Muscle layer of duodenum (tissue), 2 donors: Measurements from ENCODE around the gene GLB1L2.
"Not testable (repeated sequence)": the region's sequence is repeated elsewhere in the genome, so short reads cannot be mapped to it uniquely, and the experiment has no call there.

Experiments used
- H3K27ac ChIP-seq: one replicate; pipeline ENCODE4 v1.7.0; 2013; ENCODE audit warnings: mild to moderate bottlenecking, low read length
- H3K27me3 ChIP-seq: one replicate; pipeline ENCODE4 v1.7.0; 2013; ENCODE audit warnings: low read depth, mild to moderate bottlenecking, control low read depth, low read length
- H3K36me3 ChIP-seq, 2 donors: one replicate each; pipeline ENCODE4 v1.7.0; 2013; ENCODE audit warnings: low read length in 2 of 2, control low read depth in 1 of 2, mild to moderate bottlenecking in 1 of 2; ENCODE audit not compliant: insufficient read depth in 2 of 2, control insufficient read depth in 1 of 2
- H3K4me1 ChIP-seq, 2 donors: one replicate each; pipeline ENCODE4 v1.7.0; 2013; ENCODE audit warnings: low read length in 2 of 2, mild to moderate bottlenecking in 2 of 2, control low read depth in 1 of 2, moderate library complexity in 1 of 2; ENCODE audit not compliant: insufficient read depth in 2 of 2, control insufficient read depth in 1 of 2
- H3K4me3 ChIP-seq, 2 donors: one replicate each; pipeline ENCODE4 v1.7.0; 2013; ENCODE audit warnings: low read length in 2 of 2, low read depth in 1 of 2, mild to moderate bottlenecking in 1 of 2
- H3K9me3 ChIP-seq, 2 donors: one replicate each; pipeline ENCODE4 v1.7.0; 2013; ENCODE audit warnings: low read length in 2 of 2, control low read depth in 1 of 2, mild to moderate bottlenecking in 1 of 2; ENCODE audit not compliant: control insufficient read depth in 1 of 2
- donor health status: healthy.

Gene GLB1L2

GRCh38 chr11:134293119-134294113 lies 38.4 kb upstream of the GLB1L2 start:
- no peaks in the 10 kb centered on the region for H3K27me3 ChIP-seq
- H3K4me1 ChIP-seq, result no peaks in the 10 kb centered on the region
- H3K27ac ChIP-seq, result no peak overlapping the region
- H3K9me3 ChIP-seq, result no peaks in the 10 kb centered on the region
- H3K36me3 ChIP-seq, result no peaks in the 10 kb centered on the region
- no peak overlapping the region for H3K4me3 ChIP-seq

GRCh38 chr11:134294664-134295063 lies 37.1 kb upstream of the GLB1L2 start:
- Histone ChIP-seq H3K4me1 (no peaks in the 10 kb centered on the region), H3K9me3 (no peaks in the 10 kb centered on the region), H3K4me3 (no peak overlapping the region), H3K36me3 (no peaks in the 10 kb centered on the region), H3K27ac (no peak overlapping the region), H3K27me3 (no peaks in the 10 kb centered on the region)

GRCh38 chr11:134312223-134312622 lies 19.6 kb upstream of the GLB1L2 start:
- no peak overlapping the region for H3K27ac ChIP-seq
- no peaks in the 10 kb centered on the region for H3K27me3 ChIP-seq
- peaks cover 3 to 8% of the 10 kb centered on the region in 2 donors for H3K9me3 ChIP-seq
- H3K4me1 ChIP-seq, result no peaks in the 10 kb centered on the region
- H3K36me3 ChIP-seq, result no peaks in the 10 kb centered on the region
- no peak overlapping the region for H3K4me3 ChIP-seq

- no peaks in the 10 kb centered on the region for H3K36me3 ChIP-seq
- no peaks in the 10 kb centered on the region for H3K4me1 ChIP-seq
- no peak overlapping the region for H3K27ac ChIP-seq
- no peak overlapping the region for H3K4me3 ChIP-seq
- peaks cover 4 to 11% of the 10 kb centered on the region in 2 donors for H3K9me3 ChIP-seq
- no peaks in the 10 kb centered on the region for H3K27me3 ChIP-seq
These were observed 19.0 kb upstream of the GLB1L2 start for GRCh38 chr11:134312807-134313206.

DNA sequence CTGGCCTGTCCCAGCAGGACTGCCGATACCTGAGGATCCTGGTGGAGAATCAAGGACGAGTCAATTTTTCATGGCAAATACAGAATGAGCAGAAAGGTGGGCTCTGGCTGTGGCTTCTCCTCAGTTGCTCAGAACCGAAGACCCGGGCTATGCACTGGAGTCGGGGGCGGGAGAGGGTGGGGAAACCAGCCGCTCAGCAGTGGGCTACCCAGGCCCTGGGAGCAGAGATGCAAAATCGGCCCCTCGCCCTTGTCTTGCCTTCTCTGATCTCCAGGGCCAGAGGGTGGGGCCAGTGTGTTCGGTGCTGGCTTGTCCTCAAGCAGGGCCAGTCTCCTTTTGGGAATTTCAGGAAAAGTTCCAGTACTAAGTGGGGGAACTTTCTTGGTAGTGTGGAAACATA lies 18.4 kb upstream of the GLB1L2 start:
- H3K4me1 ChIP-seq, result no peaks in the 10 kb centered on the region
- no peaks in the 10 kb centered on the region for H3K27me3 ChIP-seq
- H3K9me3 ChIP-seq, result peaks cover 4 to 11% of the 10 kb centered on the region in 2 donors
- H3K4me3 ChIP-seq, result no peak overlapping the region
- H3K36me3 ChIP-seq, result no peaks in the 10 kb centered on the region
- H3K27ac ChIP-seq, result no peak overlapping the region

- Histone ChIP-seq H3K4me3 (no peak overlapping the region), H3K36me3 (no peaks in the 10 kb centered on the region), H3K9me3 (peaks cover 4 to 11% of the 10 kb centered on the region in 2 donors), H3K27me3 (no peaks in the 10 kb centered on the region), H3K4me1 (no peaks in the 10 kb centered on the region), H3K27ac (no peak overlapping the region)
These were observed 17.8 kb upstream of the GLB1L2 start for GRCh38 chr11:134313821-134314607.

DNA sequence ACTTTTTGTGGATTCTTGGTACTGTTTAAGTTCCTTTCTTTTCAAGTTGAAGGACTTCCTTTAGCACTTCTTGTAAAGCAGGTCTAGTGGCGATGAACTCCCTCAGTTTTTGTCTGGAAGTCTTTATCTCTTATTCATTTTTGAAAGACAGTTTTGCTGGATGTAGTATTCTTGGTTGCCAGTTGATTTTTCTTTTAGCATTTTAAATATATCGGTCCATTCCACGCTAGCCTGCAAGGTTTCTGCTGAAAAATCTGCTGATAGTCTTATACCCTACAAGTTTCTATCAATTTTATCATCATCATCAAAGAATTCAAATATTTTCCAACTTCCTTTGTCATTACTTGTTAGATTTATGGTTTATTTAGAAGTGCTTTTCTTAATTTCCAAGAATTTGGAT lies 14.7 kb upstream of the GLB1L2 start:
- Histone ChIP-seq H3K27ac (no peak overlapping the region), H3K9me3 (peaks cover 4 to 20% of the 10 kb centered on the region in 2 donors), H3K4me1 (no peaks in the 10 kb centered on the region), H3K36me3 (no peaks in the 10 kb centered on the region), H3K4me3 (no peak overlapping the region), H3K27me3 (no peaks in the 10 kb centered on the region)

DNA sequence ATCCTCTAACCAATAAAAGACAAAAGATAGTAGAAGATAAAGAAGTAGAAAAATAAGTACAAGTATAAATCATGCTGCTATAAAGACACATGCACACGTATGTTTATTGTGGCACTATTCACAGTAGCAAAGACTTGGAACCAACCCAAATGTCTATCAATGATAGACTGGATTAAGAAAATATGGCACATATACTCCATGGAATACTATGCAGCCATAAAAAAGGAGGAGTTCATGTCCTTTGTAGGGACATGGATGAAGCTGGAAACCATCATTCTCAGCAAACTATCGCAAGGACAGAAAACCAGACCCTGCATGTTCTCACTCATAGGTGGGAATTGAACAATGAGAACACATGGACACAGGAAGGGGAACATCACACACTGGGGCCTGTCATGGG lies 10.4 kb upstream of the GLB1L2 start:
- H3K27me3 ChIP-seq, H3K27ac ChIP-seq, H3K4me1 ChIP-seq, H3K36me3 ChIP-seq, H3K4me3 ChIP-seq: not testable (repeated sequence)
- peaks cover 4 to 24% of the 10 kb centered on the region in 2 donors for H3K9me3 ChIP-seq

- Histone ChIP-seq H3K27ac (no peak overlapping the region), H3K4me3 (no peak overlapping the region), H3K4me1 (no peaks in the 10 kb centered on the region), H3K9me3 (peaks cover 0 to 14% of the 10 kb centered on the region in 2 donors), H3K27me3 (no peaks in the 10 kb centered on the region), H3K36me3 (no peaks in the 10 kb centered on the region)
These were observed 9.2 kb upstream of the GLB1L2 start for GRCh38 chr11:134322553-134322952.

DNA sequence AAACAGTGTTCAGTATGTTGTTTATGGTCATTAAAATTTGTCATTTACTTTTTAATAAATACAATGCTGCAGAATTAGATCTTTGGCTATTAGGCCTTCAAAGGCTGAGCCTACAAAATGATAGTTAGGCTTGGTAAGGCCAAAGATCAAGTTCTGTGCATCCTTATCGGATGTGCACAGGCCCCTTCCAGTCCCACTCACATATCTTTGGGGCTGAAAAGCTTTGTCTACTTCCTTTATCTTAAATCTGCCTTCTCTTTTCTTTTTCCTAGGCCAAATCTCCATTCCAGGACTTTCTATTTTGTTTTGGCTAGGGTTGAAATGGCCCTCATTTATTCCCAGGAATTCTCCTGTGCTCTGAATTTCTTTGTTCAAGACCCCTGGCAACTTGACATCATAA lies 3.4 kb upstream of the GLB1L2 start:
- no peaks in the 10 kb centered on the region for H3K27me3 ChIP-seq

DNA sequence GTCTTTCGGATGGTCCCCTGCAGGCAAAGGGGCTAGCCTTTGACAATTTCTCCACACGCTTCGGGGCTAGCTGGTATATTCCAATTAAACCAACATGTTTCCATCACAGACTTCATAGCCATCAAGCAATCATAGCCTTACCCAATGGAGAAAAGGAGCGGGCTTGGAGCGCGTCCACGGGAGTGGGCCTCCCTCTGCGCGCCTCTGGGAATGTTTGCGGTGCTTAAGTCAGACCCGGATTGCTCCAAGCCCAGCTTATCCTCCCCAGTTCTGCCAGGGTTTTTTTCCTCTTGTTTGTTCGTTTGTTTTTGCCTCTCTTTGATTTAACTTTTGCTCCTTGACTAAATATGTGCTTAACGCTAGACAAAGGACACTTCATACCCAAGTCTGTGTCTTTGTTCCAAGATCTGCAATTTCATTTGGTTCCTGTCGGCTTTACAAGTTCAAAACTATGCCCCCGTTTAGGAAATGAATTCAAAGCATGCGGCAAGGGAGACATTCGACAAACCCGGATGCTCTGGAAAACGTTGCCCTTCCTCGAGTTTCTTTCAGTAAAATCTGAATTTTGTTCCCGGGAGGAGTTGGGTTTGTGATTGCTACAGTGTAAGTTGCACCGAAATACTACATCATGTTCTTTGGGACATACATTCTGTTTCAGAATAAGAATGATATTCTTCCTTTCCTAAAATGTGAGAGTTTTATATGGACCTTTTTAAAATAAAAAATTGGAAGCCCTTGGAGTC lies 1.0 kb upstream of the GLB1L2 start:
- Histone ChIP-seq H3K4me3 (peak overlapping the region; percentile 42 to 59), H3K36me3 (no peaks in the 10 kb centered on the region), H3K9me3 (no peaks in the 10 kb centered on the region), H3K27me3 (no peaks in the 10 kb centered on the region), H3K27ac (no peak overlapping the region), H3K4me1 (peaks cover 0 to 17% of the 10 kb centered on the region in 2 donors)

More for the DNA sequence above, 3.4 kb upstream of the GLB1L2 start:
- no peak overlapping the region for H3K4me3 ChIP-seq
- H3K4me1 ChIP-seq, result peaks cover 0 to 17% of the 10 kb centered on the region in 2 donors
- no peak overlapping the region for H3K27ac ChIP-seq
- H3K36me3 ChIP-seq, result no peaks in the 10 kb centered on the region
- no peaks in the 10 kb centered on the region for H3K9me3 ChIP-seq
